Gastrocnemius medialis (tissue), 4 donors: Measurements from ENCODE around the gene STK38L. TPM values are rescaled to one million over a fixed set of nuclear protein-coding genes. Genes with fewer than 3 reads are reported as not detected.
A peak's percentile ranks its signal among the peaks of the same experiment; 100 is the strongest.

Experiments used
- ATAC-seq, 2 donors: fragments of 150-250 bp; one replicate each; pipeline ENCODE4 v1.9.1; 2016
- DNase-seq, 2 donors: peaks; one replicate each; pipeline ENCODE4 v3.0.0-alpha.2; 2019
- H3K27ac ChIP-seq, 4 donors: fragments of 200-600 bp; sonication (generic); 1 replicate in 1 of 4; 2 replicates in 3 of 4; pipeline ENCODE4 v1.5.1; 2016 to 2018; ENCODE audit warnings: mild to moderate bottlenecking in 2 of 4, moderate library complexity in 1 of 4
- H3K27me3 ChIP-seq, 3 donors: fragments of 200-600 bp; sonication (generic) in 2 of 3; 1 replicate in 1 of 3; 2 replicates in 2 of 3; pipeline versions ENCODE4 v1.5.1 to v1.6.0; 2016 to 2019; ENCODE audit warnings: mild to moderate bottlenecking in 1 of 3, moderate library complexity in 1 of 3
- H3K36me3 ChIP-seq, 2 donors: fragments of 200-600 bp; sonication (generic) in 1 of 2; one replicate each; pipeline ENCODE4 v1.5.1; 2017 to 2018
- H3K4me1 ChIP-seq, 2 donors: fragments of 200-600 bp; sonication (generic) in 1 of 2; one replicate each; pipeline ENCODE4 v1.5.1; 2016 to 2017; ENCODE audit warnings: mild to moderate bottlenecking in 2 of 2
- H3K4me3 ChIP-seq, 4 donors: fragments of 200-600 bp; sonication (generic) in 3 of 4; 1 replicate in 1 of 4; 2 replicates in 3 of 4; pipeline ENCODE4 v1.5.1; 2016 to 2019; ENCODE audit warnings: mild to moderate bottlenecking in 2 of 4
- H3K9me3 ChIP-seq, 3 donors: fragments of 200-600 bp; sonication (generic) in 2 of 3; 1 replicate in 1 of 3; 2 replicates in 2 of 3; pipeline ENCODE4 v1.5.1; 2016 to 2019
- CTCF ChIP-seq, 5 experiments: fragments of 450-650 bp in 3 of 5; fragments of 200-600 bp in 2 of 5; sonication (generic) in 2 of 5; IDR thresholded peaks in 4 of 5; conservative IDR thresholded peaks in 1 of 5; 1 replicate in 4 of 5; 2 replicates in 1 of 5; pipeline ENCODE4 v1.5.1; 2016 to 2019; ENCODE audit warnings: antibody characterized with exemption in 5 of 5, mild to moderate bottlenecking in 3 of 5, moderate library complexity in 3 of 5
- POLR2A ChIP-seq, 2 donors: fragments of 450-650 bp; IDR thresholded peaks; one replicate each; pipeline ENCODE4 v1.6.1; 2017; ENCODE audit warnings: antibody characterized with exemption in 2 of 2, mild to moderate bottlenecking in 2 of 2, moderate library complexity in 2 of 2
- in situ Hi-C, 4 donors: fragments of 200-750 bp; cut with MboI; loops; one replicate each; pipeline versions ENCODE4 v1.15.0 to v1.8.0; 2017; ENCODE audit warnings: low sequenced_read_pairs in 4 of 4
- intact Hi-C: fragments of 100-400 bp; cut with DNase I; formaldehyde crosslinking; loops from one replicate; pipeline ENCODE4 v1.15.1; 2023; ENCODE audit warnings: low total_unique reads
- total RNA-seq, 4 donors: library from RNA; depleted of rRNA; stranded (reverse); fragments of >200 nt; gene quantifications; one replicate each; pipeline versions ENCODE4 v1.1.0 to v1.2.3, GENCODE V29; 2016

Gene STK38L
- total RNA-seq, 4 donors from 2014 or later: 12.9 to 20.0 (median 13.5) TPM

GRCh38 chr12:27334042-27334720, 90.1 kb downstream of the STK38L start:
- peak overlapping the region in 1 of 4 donors; percentile 70 for H3K4me3 ChIP-seq
- no peak for TF ChIP-seq CTCF (IDR thresholded peaks at IDR 0.05 in 4 of 5, conservative IDR thresholded peaks at IDR 0.05 in 1 of 5)
- TF ChIP-seq POLR2A (IDR thresholded peaks at IDR 0.05): no peak
- in situ Hi-C loops (no loop called here), intact Hi-C loops (no loop called here)
- peaks cover 21 to 44% (median 24%) of the 10 kb centered on the region in 3 donors for H3K27me3 ChIP-seq
- no peak overlapping the region for H3K27ac ChIP-seq
- H3K9me3 ChIP-seq: no peaks in the 10 kb centered on the region
- H3K36me3 ChIP-seq: no peaks in the 10 kb centered on the region
- H3K4me1 ChIP-seq: peaks cover 5 to 6% of the 10 kb centered on the region in 2 donors
- ATAC-seq (no peak), DNase-seq (no peak)

- DNase-seq (no peak), ATAC-seq (no peak)
- Histone ChIP-seq H3K27me3 (peaks cover 19 to 41% (median 24%) of the 10 kb centered on the region in 3 donors), H3K4me3 (no peak overlapping the region), H3K9me3 (no peaks in the 10 kb centered on the region), H3K27ac (no peak overlapping the region), H3K4me1 (peaks cover 5 to 6% of the 10 kb centered on the region in 2 donors), H3K36me3 (no peaks in the 10 kb centered on the region)
- in situ Hi-C loops (no loop called here), intact Hi-C loops (no loop called here)
- no peak for TF ChIP-seq CTCF (IDR thresholded peaks at IDR 0.05 in 4 of 5, conservative IDR thresholded peaks at IDR 0.05 in 1 of 5)
- no peak for TF ChIP-seq POLR2A (IDR thresholded peaks at IDR 0.05)
Measured at GRCh38 chr12:27334721-27335082, 90.6 kb downstream of the STK38L start.

GRCh38 chr12:27335364-27336281, 91.5 kb downstream of the STK38L start:
- in situ Hi-C loops (no loop called here), intact Hi-C loops (no loop called here)
- no peak for TF ChIP-seq POLR2A (IDR thresholded peaks at IDR 0.05)

GRCh38 chr12:27336282-27336653, 92.2 kb downstream of the STK38L start:
- H3K27ac ChIP-seq: no peak overlapping the region
- no peak overlapping the region for H3K4me3 ChIP-seq
- H3K27me3 ChIP-seq: peaks cover 19 to 26% (median 24%) of the 10 kb centered on the region in 3 donors
- ATAC-seq (no peak), DNase-seq (no peak)
- intact Hi-C loops (no loop called here), in situ Hi-C loops (no loop called here)
- peaks cover 5 to 6% of the 10 kb centered on the region in 2 donors for H3K4me1 ChIP-seq
- no peaks in the 10 kb centered on the region for H3K9me3 ChIP-seq
- no peaks in the 10 kb centered on the region for H3K36me3 ChIP-seq
- no peak for TF ChIP-seq POLR2A (IDR thresholded peaks at IDR 0.05)
- no peak for TF ChIP-seq CTCF (IDR thresholded peaks at IDR 0.05 in 4 of 5, conservative IDR thresholded peaks at IDR 0.05 in 1 of 5)

More at GRCh38 chr12:27335364-27336281, 91.5 kb downstream of the STK38L start:
- no peaks in the 10 kb centered on the region for H3K36me3 ChIP-seq
- peaks cover 19 to 33% (median 24%) of the 10 kb centered on the region in 3 donors for H3K27me3 ChIP-seq
- H3K4me1 ChIP-seq: peaks cover 5 to 6% of the 10 kb centered on the region in 2 donors
- DNase-seq (no peak), ATAC-seq (no peak)
- no peaks in the 10 kb centered on the region for H3K9me3 ChIP-seq
- H3K27ac ChIP-seq: no peak overlapping the region
- no peak overlapping the region for H3K4me3 ChIP-seq

- Histone ChIP-seq H3K4me3 (no peak overlapping the region), H3K27me3 (peaks cover 11 to 15% (median 13%) of the 10 kb centered on the region in 3 donors), H3K4me1 (peaks cover 5 to 6% of the 10 kb centered on the region in 2 donors), H3K9me3 (no peaks in the 10 kb centered on the region), H3K27ac (no peak overlapping the region), H3K36me3 (no peaks in the 10 kb centered on the region)
- intact Hi-C loops: no loop called here
- DNase-seq (no peak), ATAC-seq (no peak)
- no peak for TF ChIP-seq CTCF (IDR thresholded peaks at IDR 0.05 in 4 of 5, conservative IDR thresholded peaks at IDR 0.05 in 1 of 5)
- no peak for TF ChIP-seq POLR2A (IDR thresholded peaks at IDR 0.05)
- in situ Hi-C loops: no loop called here
Measured at GRCh38 chr12:27337376-27337775, 93.3 kb downstream of the STK38L start.
